ENCODE results near the gene SLC15A2. TPM values are rescaled to one million over a fixed set of nuclear protein-coding genes. Genes with fewer than 3 reads are reported as not detected.

Gene SLC15A2, protein sequence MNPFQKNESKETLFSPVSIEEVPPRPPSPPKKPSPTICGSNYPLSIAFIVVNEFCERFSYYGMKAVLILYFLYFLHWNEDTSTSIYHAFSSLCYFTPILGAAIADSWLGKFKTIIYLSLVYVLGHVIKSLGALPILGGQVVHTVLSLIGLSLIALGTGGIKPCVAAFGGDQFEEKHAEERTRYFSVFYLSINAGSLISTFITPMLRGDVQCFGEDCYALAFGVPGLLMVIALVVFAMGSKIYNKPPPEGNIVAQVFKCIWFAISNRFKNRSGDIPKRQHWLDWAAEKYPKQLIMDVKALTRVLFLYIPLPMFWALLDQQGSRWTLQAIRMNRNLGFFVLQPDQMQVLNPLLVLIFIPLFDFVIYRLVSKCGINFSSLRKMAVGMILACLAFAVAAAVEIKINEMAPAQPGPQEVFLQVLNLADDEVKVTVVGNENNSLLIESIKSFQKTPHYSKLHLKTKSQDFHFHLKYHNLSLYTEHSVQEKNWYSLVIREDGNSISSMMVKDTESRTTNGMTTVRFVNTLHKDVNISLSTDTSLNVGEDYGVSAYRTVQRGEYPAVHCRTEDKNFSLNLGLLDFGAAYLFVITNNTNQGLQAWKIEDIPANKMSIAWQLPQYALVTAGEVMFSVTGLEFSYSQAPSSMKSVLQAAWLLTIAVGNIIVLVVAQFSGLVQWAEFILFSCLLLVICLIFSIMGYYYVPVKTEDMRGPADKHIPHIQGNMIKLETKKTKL
- 0.32 and 0.85 TPM in 2 replicates for total RNA-seq

GRCh38 chr3:121894301-121894990, at the start of gene SLC15A2:
TSS of gene SLC15A2 (plus strand) at chr3:121894401. CDS start at chr3:121894477, 76 bp downstream.

Other genes with a start within 250 kb of the SLC15A2 start
- gene HCLS1, start 233.5 kb upstream of the SLC15A2 start, total RNA-seq, result 1.3 and 2.6 TPM in 2 replicates
- 47.8 and 48.0 TPM in 2 replicates for gene GOLGB1, start 144.7 kb upstream of the SLC15A2 start, total RNA-seq
- 15.8 and 17.8 TPM in 2 replicates for gene IQCB1, start 59.3 kb upstream of the SLC15A2 start, total RNA-seq
- gene EAF2, start 59.2 kb upstream of the SLC15A2 start, total RNA-seq, result 0.97 and 1.5 TPM in 2 replicates
- gene ILDR1, start 127.8 kb downstream of the SLC15A2 start, total RNA-seq, result not detected in 2 replicates
- gene CD86, start 161.0 kb downstream of the SLC15A2 start, total RNA-seq, result not detected in 2 replicates

Data from hair follicle dermal papilla cell (primary cell).